ENCODE measurements around the gene HDGF.

GRCh38 chr1:156714830-156715229 is 36.6 kb downstream of the HDGF start:
- TF ChIP-seq CTCF (IDR thresholded peaks at IDR 0.05; ENCODE audit: control extremely low read depth in 1 of 3, insufficient read depth in 1 of 3, low read depth in 1 of 3, low read length in 3 of 3) (no peak), SP1 (IDR thresholded peaks at IDR 0.05; ENCODE audit: low read depth, low read length) (no peak), POLR2AphosphoS5 (IDR thresholded peaks at IDR 0.05; ENCODE audit: low read depth, low read length) (no peak), FOSL1 (IDR thresholded peaks at IDR 0.05; ENCODE audit: insufficient read depth, low read depth, low read length) (no peak), NANOG (IDR thresholded peaks at IDR 0.05; ENCODE audit: insufficient read depth, low read depth, low read length, poor library complexity, severe bottlenecking) (no peak), CREB1 (IDR thresholded peaks at IDR 0.05) (no peak), POLR2A (IDR thresholded peaks at IDR 0.05; ENCODE audit: control extremely low read depth in 1 of 2, low read depth in 2 of 2, low read length in 2 of 2) (no peak), ZNF274 (IDR thresholded peaks at IDR 0.05; ENCODE audit: borderline replicate concordance, extremely low read depth, low read length) (no peak)
- TF ChIP-seq, protein P1, sequence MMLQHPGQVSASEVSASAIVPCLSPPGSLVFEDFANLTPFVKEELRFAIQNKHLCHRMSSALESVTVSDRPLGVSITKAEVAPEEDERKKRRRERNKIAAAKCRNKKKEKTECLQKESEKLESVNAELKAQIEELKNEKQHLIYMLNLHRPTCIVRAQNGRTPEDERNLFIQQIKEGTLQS (IDR thresholded peaks at IDR 0.05; ENCODE audit: insufficient read depth, low read depth, low read length): no peak

Measured in H1 (cell line).